C4-2B (cell line): ENCODE measurements around the gene AFF1.

Experiments used
- ZFX ChIP-seq: fragments of 450-650 bp; IDR thresholded peaks from 2 replicates; pipeline ENCODE4 v1.6.1; 2017
- TF ChIP-seq, protein P1 (sequence below): fragments of 450-650 bp; conservative IDR thresholded peaks from 2 replicates; pipeline ENCODE4 v1.5.1; 2017; ENCODE audit warnings: mild to moderate bottlenecking

DNA sequence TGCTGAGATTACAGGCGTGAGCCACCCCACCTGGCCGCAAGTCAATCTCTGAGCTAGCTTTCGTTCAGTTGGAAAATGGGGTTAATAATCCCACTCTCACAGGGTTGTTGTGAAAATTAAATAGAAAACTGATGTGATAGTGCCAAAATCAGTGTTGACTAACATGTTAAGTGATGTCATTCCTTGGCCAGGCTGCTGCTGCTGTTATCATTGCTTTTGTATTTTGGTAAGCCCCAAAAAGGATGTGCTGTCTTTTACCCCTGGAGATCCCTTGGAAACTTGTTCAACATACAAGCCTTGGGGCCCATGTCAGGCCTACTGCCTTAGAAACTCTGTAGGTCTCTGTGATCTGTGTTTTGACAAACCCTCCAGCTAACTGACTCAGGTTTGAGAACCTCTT, 106.3 kb downstream of the AFF1 start:
- TF ChIP-seq, protein P1, sequence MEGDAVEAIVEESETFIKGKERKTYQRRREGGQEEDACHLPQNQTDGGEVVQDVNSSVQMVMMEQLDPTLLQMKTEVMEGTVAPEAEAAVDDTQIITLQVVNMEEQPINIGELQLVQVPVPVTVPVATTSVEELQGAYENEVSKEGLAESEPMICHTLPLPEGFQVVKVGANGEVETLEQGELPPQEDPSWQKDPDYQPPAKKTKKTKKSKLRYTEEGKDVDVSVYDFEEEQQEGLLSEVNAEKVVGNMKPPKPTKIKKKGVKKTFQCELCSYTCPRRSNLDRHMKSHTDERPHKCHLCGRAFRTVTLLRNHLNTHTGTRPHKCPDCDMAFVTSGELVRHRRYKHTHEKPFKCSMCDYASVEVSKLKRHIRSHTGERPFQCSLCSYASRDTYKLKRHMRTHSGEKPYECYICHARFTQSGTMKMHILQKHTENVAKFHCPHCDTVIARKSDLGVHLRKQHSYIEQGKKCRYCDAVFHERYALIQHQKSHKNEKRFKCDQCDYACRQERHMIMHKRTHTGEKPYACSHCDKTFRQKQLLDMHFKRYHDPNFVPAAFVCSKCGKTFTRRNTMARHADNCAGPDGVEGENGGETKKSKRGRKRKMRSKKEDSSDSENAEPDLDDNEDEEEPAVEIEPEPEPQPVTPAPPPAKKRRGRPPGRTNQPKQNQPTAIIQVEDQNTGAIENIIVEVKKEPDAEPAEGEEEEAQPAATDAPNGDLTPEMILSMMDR: no peak
- no peak for TF ChIP-seq ZFX
